K562 (cell line): Measurements from ENCODE around the gene ZFP69B. TPM values are rescaled to one million over a fixed set of nuclear protein-coding genes. Genes with fewer than 3 reads are reported as not detected.

Experiments
- ARID1B ChIP-seq: fragments of 450-650 bp; IDR thresholded peaks from 2 replicates; pipeline ENCODE4 v1.6.1; 2016; ENCODE audit warnings: antibody characterized with exemption, mild to moderate bottlenecking, inconsistent platforms
- ASH1L ChIP-seq: fragments of 450-650 bp; IDR thresholded peaks from 2 replicates; pipeline ENCODE4 v1.6.1; 2018; ENCODE audit warnings: borderline replicate concordance, mild to moderate bottlenecking, low read depth; ENCODE audit not compliant: partially characterized antibody
- BRD9 ChIP-seq: fragments of 450-650 bp; IDR thresholded peaks from 2 replicates; pipeline ENCODE4 v1.6.1; 2018; ENCODE audit warnings: low read depth; ENCODE audit not compliant: partially characterized antibody
- CEBPG ChIP-seq, 3 experiments: fragments of 200-800 bp in 1 of 3; sonication (Bioruptor generic) in 1 of 3; sonication (generic) in 1 of 3; formaldehyde crosslinking in 1 of 3; IDR thresholded peaks in 2 of 3; conservative IDR thresholded peaks in 1 of 3; 2 replicates each; pipeline versions ENCODE4 v1.6.1 to v1.8.0; 2016 to 2022; ENCODE audit warnings: missing compliant biosample characterization in 2 of 3, missing genetic modification characterization in 2 of 3, mild to moderate bottlenecking in 1 of 3, missing genetic modification reagents in 1 of 3
- DLX4 ChIP-seq: fragments of 250-450 bp; sonication (Bioruptor Pico); IDR thresholded peaks from 2 replicates; pipeline ENCODE4 v1.6.1; 2021; ENCODE audit warnings: mild to moderate bottlenecking
- E2F5 ChIP-seq: sonication (generic); formaldehyde crosslinking; IDR thresholded peaks from 2 replicates; pipeline ENCODE4 v1.8.0; 2022; ENCODE audit warnings: mild to moderate bottlenecking, missing genetic modification reagents
- KHSRP ChIP-seq: fragments of 450-650 bp; IDR thresholded peaks from 2 replicates; pipeline ENCODE4 v1.6.1; 2017
- PHF8 ChIP-seq: fragments of 200-600 bp; sonication (generic); IDR thresholded peaks from 2 replicates; pipeline ENCODE4 v1.6.1; 2012; ENCODE audit warnings: mixed run types, mild to moderate bottlenecking, inconsistent platforms, low read length, moderate library complexity, borderline replicate concordance
- SP2 ChIP-seq: IDR thresholded peaks from 2 replicates; pipeline ENCODE4 v1.6.1; 2011; ENCODE audit warnings: mild to moderate bottlenecking, low read depth, low read length, moderate library complexity; ENCODE audit not compliant: poor library complexity, severe bottlenecking; ENCODE audit errors: extremely low read depth
- SREBF2 ChIP-seq: sonication (generic); formaldehyde crosslinking; IDR thresholded peaks from 2 replicates; pipeline ENCODE4 v1.4.0; 2020; ENCODE audit warnings: mild to moderate bottlenecking, missing genetic modification reagents
- TEAD1 ChIP-seq, 2 experiments: fragments of 450-650 bp in 1 of 2; sonication (generic) in 1 of 2; formaldehyde crosslinking; IDR thresholded peaks; 2 replicates each; pipeline versions ENCODE4 v1.4.0 to v1.8.0; 2020 to 2022; ENCODE audit warnings: mild to moderate bottlenecking in 2 of 2, missing genetic modification reagents in 1 of 2
- ZNF134 ChIP-seq: fragments of 250-450 bp; sonication (Bioruptor Pico); conservative IDR thresholded peaks from 2 replicates; pipeline ENCODE4 v1.4.0; 2020
- ZNF253 ChIP-seq: fragments of 250-450 bp; sonication (Bioruptor Pico); conservative IDR thresholded peaks from 2 replicates; pipeline ENCODE4 v1.6.1; 2021; ENCODE audit warnings: mild to moderate bottlenecking
- ZNF316 ChIP-seq: fragments of 450-650 bp; IDR thresholded peaks from 2 replicates; pipeline ENCODE4 v1.6.1; 2016
- ZNF561 ChIP-seq: fragments of 450-650 bp; formaldehyde crosslinking; conservative IDR thresholded peaks from 2 replicates; pipeline ENCODE4 v1.4.0; 2020; ENCODE audit warnings: mild to moderate bottlenecking, moderate library complexity
- ZNF592 ChIP-seq: fragments of 450-650 bp; IDR thresholded peaks from 2 replicates; pipeline ENCODE4 v1.6.1; 2017; ENCODE audit warnings: antibody characterized with exemption, mild to moderate bottlenecking
- ZNF75A ChIP-seq: fragments of 450-650 bp; formaldehyde crosslinking; IDR thresholded peaks from 2 replicates; pipeline ENCODE4 v1.4.0; 2020; ENCODE audit warnings: mild to moderate bottlenecking
- polyA plus RNA-seq, 8 experiments: library from polyadenylated mRNA; depleted of rRNA in 4 of 8; stranded (reverse) in 5 of 8; unstranded in 3 of 8; fragments of >200 nt; fragmentation: Nextera tagmentation in 2 of 8; fragmentation: Illumina TruSeq in 1 of 8; extraction: Ambion mirVana in 2 of 8; extraction: Trizol in 1 of 8; gene quantifications; 2 replicates each; pipeline versions ENCODE4 v1.2.1 to v1.2.3, GENCODE V29; 2011 to 2014; ENCODE audit warnings: inconsistent platforms in 1 of 8, missing spikeins in 1 of 8
- total RNA-seq, 7 experiments: library from RNA; depleted of rRNA in 6 of 7; stranded (reverse); fragments of >200 nt in 6 of 7; fragmentation: Illumina TruSeq in 2 of 7; extraction: Trizol in 2 of 7; gene quantifications; 2 replicates each; pipeline versions ENCODE4 v1.2.1 to v1.2.3, GENCODE V29; 2011 to 2021; ENCODE audit warnings: low replicate concordance in 1 of 7
- TF ChIP-seq, protein P1 (sequence below): fragments of 450-650 bp; formaldehyde crosslinking; IDR thresholded peaks from 2 replicates; pipeline ENCODE4 v1.4.0; 2022; ENCODE audit warnings: mild to moderate bottlenecking, moderate library complexity

The ZFP69B gene
- total and polyA plus RNA-seq, 9 of the 15 experiments (the other 6 are each of a cell fraction or from before 2014, with no cell fraction given), result 1.6 to 10.3 (median 8.4) TPM

DNA sequence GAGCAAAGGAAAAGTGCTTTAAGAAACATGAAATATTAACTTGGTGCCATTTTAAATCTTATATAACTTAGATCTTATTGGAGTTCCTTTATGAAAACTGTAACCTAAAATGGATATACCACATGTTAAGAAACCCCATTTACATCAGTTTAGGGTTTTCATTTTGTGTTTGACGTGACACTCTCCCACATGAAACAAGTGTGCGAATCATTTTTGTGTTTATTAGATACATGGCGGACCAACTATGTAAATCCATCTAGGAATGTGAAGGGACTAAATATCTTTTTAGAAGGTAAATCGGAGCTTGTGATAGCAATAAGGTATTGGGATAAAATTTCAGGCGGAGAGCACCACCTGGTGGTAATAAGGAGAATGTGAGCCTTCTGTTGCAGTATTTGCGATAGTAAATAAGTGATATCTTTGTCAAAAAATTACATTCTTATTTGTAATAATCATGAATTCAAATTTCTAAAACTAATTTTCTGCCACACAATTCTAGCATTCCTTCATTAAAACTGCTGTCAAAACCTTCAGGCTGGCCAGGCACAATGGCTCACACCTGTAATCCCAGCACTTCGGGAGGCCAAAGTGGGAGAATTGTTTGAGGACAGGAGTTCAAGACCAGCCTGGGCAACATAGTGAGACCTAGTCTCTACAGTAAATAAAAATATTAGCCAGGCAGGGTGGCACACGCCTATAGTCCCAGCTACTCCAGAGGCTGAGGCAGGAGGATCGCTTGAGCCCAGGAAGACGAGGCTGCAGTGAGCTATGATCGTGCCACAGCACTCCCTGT lies 45.4 kb upstream of the ZFP69B start (continued):
- peak; percentile 83 for TF ChIP-seq BRD9
- TF ChIP-seq ZNF253 (CRISPR knock-in tag), result no peak
- no peak for TF ChIP-seq SREBF2 (CRISPR knock-in tag)
- no peak for TF ChIP-seq ZNF75A (CRISPR knock-in tag)
- 0 out of 4 replicates have a peak, but pooled peaks of 1 of the 2 experiments have one; percentile 29 for TF ChIP-seq TEAD1 (CRISPR knock-in tag; IDR thresholded peaks at IDR 0.05)
- TF ChIP-seq ZNF592, result peak; percentile 39
- TF ChIP-seq CEBPG (CRISPR knock-in tag; IDR thresholded peaks at IDR 0.05), result no peak
- no peak for TF ChIP-seq CEBPG (tag; conservative IDR thresholded peaks at IDR 0.05 in 1 of 2, IDR thresholded peaks at IDR 0.05 in 1 of 2)
- no peak; the same call in 1 of the 2 replicates for TF ChIP-seq ARID1B
- no peak for TF ChIP-seq ZNF561 (CRISPR knock-in tag)
- no peak for TF ChIP-seq ZNF134 (CRISPR knock-in tag)
- TF ChIP-seq ASH1L, result no peak
- no peak for TF ChIP-seq PHF8
- no peak for TF ChIP-seq KHSRP
- no peak for TF ChIP-seq ZNF316
- no peak for TF ChIP-seq DLX4
- no peak for TF ChIP-seq SP2
- no peak for TF ChIP-seq E2F5 (CRISPR knock-in tag)
- TF ChIP-seq, protein P1, sequence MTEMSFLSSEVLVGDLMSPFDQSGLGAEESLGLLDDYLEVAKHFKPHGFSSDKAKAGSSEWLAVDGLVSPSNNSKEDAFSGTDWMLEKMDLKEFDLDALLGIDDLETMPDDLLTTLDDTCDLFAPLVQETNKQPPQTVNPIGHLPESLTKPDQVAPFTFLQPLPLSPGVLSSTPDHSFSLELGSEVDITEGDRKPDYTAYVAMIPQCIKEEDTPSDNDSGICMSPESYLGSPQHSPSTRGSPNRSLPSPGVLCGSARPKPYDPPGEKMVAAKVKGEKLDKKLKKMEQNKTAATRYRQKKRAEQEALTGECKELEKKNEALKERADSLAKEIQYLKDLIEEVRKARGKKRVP, result no peak
